GM12891 (cell line): ENCODE measurements around the gene KLHL13.

ENCODE experiments used
- DNase-seq: peaks from one replicate; pipeline ENCODE4 v3.0.0; 2011; ENCODE audit warnings: low spot score; ENCODE audit not compliant: insufficient read length
- FAIRE-seq: peaks from 2 replicates; lab custom pipeline; 2011; peaks lifted over from hg19 to GRCh38; lab: Jason Lieb, UNC
- PAX5 ChIP-seq: IDR thresholded peaks from 2 replicates; pipeline ENCODE4 v1.6.1; 2011; ENCODE audit warnings: low read length, moderate library complexity, mild to moderate bottlenecking; ENCODE audit not compliant: insufficient read depth, severe bottlenecking
- POLR2A ChIP-seq: IDR thresholded peaks from 2 replicates; pipeline ENCODE4 v1.6.1; 2011; ENCODE audit warnings: low read depth, low read length, control low read depth
- POLR2AphosphoS5 ChIP-seq: IDR thresholded peaks from 2 replicates; pipeline ENCODE4 v1.6.1; 2011; ENCODE audit warnings: low read depth, low read length, control low read depth
- POU2F2 ChIP-seq: IDR thresholded peaks from 2 replicates; pipeline ENCODE4 v1.6.1; 2011; ENCODE audit warnings: low read depth, mild to moderate bottlenecking, control low read depth, low read length, moderate library complexity
- SPI1 ChIP-seq: IDR thresholded peaks from 2 replicates; pipeline ENCODE4 v1.6.1; 2011; ENCODE audit warnings: low read depth, low read length, control low read depth
- TAF1 ChIP-seq: IDR thresholded peaks from 2 replicates; pipeline ENCODE4 v1.6.1; 2011; ENCODE audit warnings: low read depth, low read length, control low read depth

Gene KLHL13

DNA sequence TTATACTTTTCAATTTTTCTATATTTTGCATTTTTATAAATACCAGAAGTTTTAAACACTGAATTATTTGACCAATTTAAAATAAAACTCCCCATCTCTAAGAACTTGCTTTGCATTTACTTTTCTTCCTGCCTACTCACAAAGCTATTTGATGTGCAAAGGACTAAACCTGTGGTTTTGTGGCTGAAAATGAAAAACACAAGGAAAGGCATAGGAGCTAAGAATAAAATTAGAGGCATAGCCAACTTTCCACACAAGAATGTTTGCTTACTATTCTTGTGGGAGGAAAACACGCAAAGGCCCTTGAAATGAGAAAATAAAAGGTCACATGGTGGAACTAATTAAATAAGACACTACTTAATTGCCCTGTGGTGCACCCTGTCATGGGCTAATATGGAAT is 221.2 kb downstream of the KLHL13 start:
- DNase-seq: no peak
- no peak for TF ChIP-seq POLR2A
- no peak for TF ChIP-seq TAF1
- no peak for TF ChIP-seq SPI1
- TF ChIP-seq PAX5: no peak
- no peak for TF ChIP-seq POLR2AphosphoS5
- TF ChIP-seq POU2F2: no peak
- FAIRE-seq: peak; percentile 71

DNA sequence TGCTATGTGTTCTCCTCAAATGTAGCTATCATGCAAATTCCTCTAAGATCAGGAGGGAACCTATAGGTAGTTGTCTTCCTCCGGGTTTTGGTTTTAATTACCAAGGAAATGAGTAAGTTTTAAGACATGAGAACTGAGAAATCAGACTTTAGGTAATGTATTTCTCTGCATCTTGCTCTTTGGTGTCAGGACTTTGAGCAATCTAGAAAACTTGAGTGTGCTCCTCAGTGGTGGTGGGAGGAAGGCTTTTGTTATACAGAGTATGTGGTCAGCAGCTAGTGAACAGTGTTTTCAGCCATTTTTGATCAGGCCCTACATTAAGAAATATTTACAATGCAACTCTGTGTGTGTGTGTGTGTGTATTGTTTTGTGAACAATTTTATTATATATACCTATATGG is 224.1 kb downstream of the KLHL13 start:
- FAIRE-seq (no peak), DNase-seq (no peak)
- TF ChIP-seq POLR2AphosphoS5 (no peak), SPI1 (no peak), POU2F2 (no peak), TAF1 (no peak), POLR2A (no peak), PAX5 (no peak)

DNA sequence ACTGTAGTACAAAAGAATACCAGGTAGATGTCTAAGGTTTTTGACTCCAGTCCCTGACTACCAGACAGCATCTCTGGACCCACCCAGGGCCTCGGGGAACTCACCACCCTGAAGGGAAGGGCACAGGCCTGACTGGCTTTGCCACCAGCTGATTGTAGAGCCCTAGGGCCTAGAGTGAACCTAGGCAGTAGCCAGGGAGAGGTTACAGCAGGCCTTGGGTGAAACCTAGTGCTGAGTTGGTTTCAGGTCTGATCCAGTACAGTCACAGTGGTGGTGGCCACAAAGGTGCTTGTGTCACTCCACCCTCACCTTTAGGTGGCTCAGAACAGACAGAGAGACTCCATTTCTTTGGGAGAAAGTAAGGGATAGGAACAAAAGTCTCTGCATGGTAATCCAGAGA is 244.8 kb downstream of the KLHL13 start:
- no peak for TF ChIP-seq SPI1
- TF ChIP-seq POLR2AphosphoS5: no peak
- no peak for TF ChIP-seq TAF1
- no peak for TF ChIP-seq PAX5
- no peak for TF ChIP-seq POU2F2
- no peak for TF ChIP-seq POLR2A
- DNase-seq (no peak), FAIRE-seq (no peak)

DNA sequence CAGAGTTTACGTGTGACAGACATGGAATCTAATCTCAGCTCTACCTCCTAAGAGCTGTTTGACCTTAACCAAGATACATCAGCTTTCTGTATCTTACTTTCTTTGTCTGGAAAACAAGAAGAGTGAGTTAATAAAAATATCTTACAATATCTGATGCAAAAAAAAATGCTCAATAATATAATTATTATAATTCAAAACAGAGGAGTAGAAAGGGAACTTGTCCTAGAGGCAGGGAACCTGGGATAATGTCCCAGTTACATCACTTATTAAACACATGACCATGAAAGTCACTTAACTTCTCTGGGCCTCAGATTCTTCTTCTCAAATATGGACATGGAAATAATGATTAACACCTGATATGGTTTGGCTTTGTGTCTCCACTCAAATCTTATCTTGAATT is 256.1 kb downstream of the KLHL13 start:
- DNase-seq: no peak

DNA sequence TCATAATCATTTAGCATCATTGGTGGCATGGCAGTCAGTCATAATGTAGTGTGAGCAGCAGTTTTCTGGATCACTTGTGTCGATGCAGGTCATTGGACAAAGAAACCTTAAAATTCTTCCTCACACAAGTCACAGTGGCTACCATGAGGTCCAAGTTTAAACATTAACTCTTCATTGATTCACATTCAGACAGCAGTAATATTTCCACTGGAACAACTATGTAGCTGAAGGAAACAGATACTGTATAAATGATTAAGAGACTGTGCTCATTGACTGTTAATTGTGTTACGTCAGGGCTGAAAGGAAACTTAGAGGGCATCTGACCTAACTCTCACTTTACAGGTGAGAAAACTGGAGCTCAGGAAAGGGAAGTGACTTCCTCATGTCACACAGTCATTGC is 261.8 kb downstream of the KLHL13 start:
- no peak for FAIRE-seq

More for the DNA sequence above, 256.1 kb downstream of the KLHL13 start:
- no peak for TF ChIP-seq SPI1
- TF ChIP-seq POLR2AphosphoS5: no peak
- no peak for TF ChIP-seq TAF1
- no peak for TF ChIP-seq PAX5
- no peak for TF ChIP-seq POLR2A
- no peak for TF ChIP-seq POU2F2
- no peak for FAIRE-seq

DNA sequence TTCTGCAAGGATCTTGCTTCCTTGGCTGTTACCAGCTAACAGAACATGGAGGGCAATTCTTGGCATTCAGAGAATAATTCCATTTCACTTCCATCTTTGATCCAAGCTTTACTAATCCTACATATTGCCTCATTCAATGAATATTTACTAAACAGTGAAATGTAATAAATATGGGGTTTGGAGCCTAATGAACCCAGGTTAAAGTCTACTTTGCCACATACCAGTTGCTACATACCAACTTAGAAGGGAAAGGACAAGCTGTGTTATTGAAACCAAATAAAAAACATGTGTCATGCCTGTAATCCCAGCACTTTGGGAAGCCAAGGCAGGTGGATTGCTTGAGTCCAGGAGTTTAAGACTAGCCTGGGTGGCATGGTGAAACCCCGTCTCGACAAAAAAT is 265.6 kb downstream of the KLHL13 start:
- FAIRE-seq (no peak), DNase-seq (no peak)
- TF ChIP-seq POU2F2 (no peak), SPI1 (no peak), TAF1 (no peak), POLR2A (no peak), PAX5 (no peak), POLR2AphosphoS5 (no peak)

More for the DNA sequence above, 261.8 kb downstream of the KLHL13 start:
- no peak for TF ChIP-seq PAX5
- TF ChIP-seq SPI1: no peak
- no peak for TF ChIP-seq POU2F2
- TF ChIP-seq TAF1: no peak
- TF ChIP-seq POLR2AphosphoS5: no peak
- TF ChIP-seq POLR2A: no peak
- DNase-seq: no peak
